Prostate gland (tissue), 2 donors: ENCODE data around the gene RAB33A. TPM values are rescaled to one million over a fixed set of nuclear protein-coding genes. Genes with fewer than 3 reads are reported as not detected.

Source experiments
- DNase-seq: peaks from one replicate; pipeline ENCODE4 v3.0.0-alpha.2; 2019; ENCODE audit warnings: low spot score
- H3K27ac ChIP-seq, 2 donors: fragments of 200-600 bp; sonication (generic); 2 replicates each; pipeline ENCODE4 v1.5.1; 2017 to 2019
- H3K27me3 ChIP-seq: fragments of 200-600 bp; sonication (generic); replicated peaks from 2 replicates; pipeline ENCODE4 v1.5.1; 2019; ENCODE audit not compliant: insufficient read depth
- H3K36me3 ChIP-seq, 2 donors: fragments of 200-600 bp; sonication (generic); 1 replicate in 1 of 2; 2 replicates in 1 of 2; pipeline versions ENCODE4 v1.5.1 to v1.8.1; 2017 to 2019
- H3K4me1 ChIP-seq: fragments of 200-600 bp; sonication (generic); replicated peaks from 2 replicates; pipeline ENCODE4 v1.5.1; 2019
- H3K4me3 ChIP-seq, 2 donors: fragments of 200-600 bp; sonication (generic); 2 replicates each; pipeline ENCODE4 v1.5.1; 2017 to 2019
- H3K9me3 ChIP-seq: fragments of 200-600 bp; sonication (generic); 2 replicates; pipeline ENCODE4 v1.5.1; 2017
- CTCF ChIP-seq, 4 experiments: fragments of 200-600 bp in 2 of 4; fragments of 450-650 bp in 2 of 4; sonication (generic) in 2 of 4; IDR thresholded peaks; 1 replicate in 3 of 4; 2 replicates in 1 of 4; pipeline ENCODE4 v1.5.1; 2016 to 2019; ENCODE audit warnings: antibody characterized with exemption in 4 of 4, mild to moderate bottlenecking in 2 of 4, moderate library complexity in 2 of 4
- POLR2A ChIP-seq: fragments of 450-650 bp; IDR thresholded peaks from one replicate; pipeline ENCODE4 v1.6.1; 2016; ENCODE audit warnings: antibody characterized with exemption, mild to moderate bottlenecking
- POLR2AphosphoS5 ChIP-seq: sonication (generic); formaldehyde crosslinking; IDR thresholded peaks from one replicate; pipeline ENCODE4 v1.6.1; 2017; ENCODE audit warnings: antibody characterized with exemption
- WGBS: methylation state at CpG from one replicate; pipeline ENCODE4 v1.1.5; 2018; 5-methylcytosine and 5-hydroxymethylcytosine counted together
- intact Hi-C: fragments of 100-400 bp; cut with DNase I; formaldehyde crosslinking; loops from one replicate; pipeline ENCODE4 v1.14.2; 2022
- total RNA-seq, 2 donors: library from RNA; depleted of rRNA; stranded (reverse); fragments of >200 nt; gene quantifications; one replicate each; pipeline ENCODE4 v1.1.0, GENCODE V29; 2016

Gene RAB33A
- total RNA-seq = under 1 TPM in 1 of 2 donors, not detected in 1; 0.62 TPM

GRCh38 chrX:130171446-130172126 lies at the start of gene RAB33A:
TSS of gene RAB33A (plus strand) at chrX:130171962. CDS start at chrX:130172063, 101 bp downstream.
- WGBS = no CpG with 5 or more reads among the region's 61 CpGs
- DNase-seq = no peak
- TF ChIP-seq POLR2AphosphoS5 (no peak), POLR2A (no peak), CTCF (IDR thresholded peaks at IDR 0.05) (no peak)

GRCh38 chrX:130124577-130124976 lies 47.2 kb upstream of the RAB33A start:
- TF ChIP-seq POLR2A = no peak
- TF ChIP-seq CTCF (IDR thresholded peaks at IDR 0.05) = no peak
- TF ChIP-seq POLR2AphosphoS5 = no peak
- WGBS = 85% methylated on average over 4 of the region's 4 CpGs
- DNase-seq = no peak

More at GRCh38 chrX:130171446-130172126, at the start of gene RAB33A:
- intact Hi-C loops = no loop called here
- no peaks in the 10 kb centered on the region for H3K4me1 ChIP-seq
- H3K9me3 ChIP-seq = no peaks in the 10 kb centered on the region
- H3K4me3 ChIP-seq = peak within 1 kb of the TSS; percentile 18 to 28
- no peaks in the 10 kb centered on the region for H3K27me3 ChIP-seq
- no peak within 1 kb of the TSS for H3K27ac ChIP-seq
- no peaks in the 10 kb centered on the region for H3K36me3 ChIP-seq

DNA sequence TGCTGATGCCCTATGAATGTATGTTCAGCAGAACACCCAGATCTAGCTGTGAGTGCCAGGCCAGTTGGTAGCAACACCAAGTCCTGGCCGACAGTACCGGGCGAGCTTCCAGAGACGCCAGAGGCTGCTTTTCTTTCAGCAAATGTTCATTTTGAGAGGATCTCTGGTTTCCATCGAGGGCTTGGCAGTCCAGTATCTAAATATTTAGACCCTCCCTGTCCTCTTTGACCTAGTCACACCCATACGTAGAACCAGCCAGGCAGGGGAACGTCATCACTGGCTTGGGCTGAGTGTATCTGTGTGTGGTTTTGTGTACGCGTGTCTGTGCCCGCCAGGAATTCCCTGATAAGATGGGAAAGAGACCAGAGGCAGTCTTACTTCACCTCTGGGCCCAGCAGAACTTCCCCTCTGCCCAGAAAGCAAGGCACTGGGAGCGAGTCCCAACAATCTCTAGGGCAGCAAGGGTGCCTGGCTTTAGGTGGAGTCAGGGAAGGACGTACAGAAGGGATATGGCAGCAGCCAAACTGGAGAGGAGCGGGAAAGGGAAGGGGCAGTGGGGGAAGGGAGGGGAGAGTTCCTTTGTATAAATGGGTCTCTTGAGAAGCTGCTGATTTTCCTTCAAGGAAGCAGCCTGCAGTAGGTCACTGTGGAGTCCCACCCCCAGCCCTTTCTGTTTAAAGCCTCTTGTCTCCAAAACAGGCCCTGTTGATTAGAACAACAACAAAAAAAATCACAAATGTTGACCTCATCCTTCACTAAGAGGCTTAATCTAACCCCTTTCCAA lies 46.5 kb upstream of the RAB33A start:
- H3K27ac ChIP-seq = peak overlapping the region; percentile 39 to 50
- H3K4me3 ChIP-seq = no peak overlapping the region
- intact Hi-C loops = no loop called here
- peak; percentile 57 for DNase-seq
- no peaks in the 10 kb centered on the region for H3K27me3 ChIP-seq
- H3K4me1 ChIP-seq = no peaks in the 10 kb centered on the region
- WGBS = 54% methylated on average over 9 of the region's 13 CpGs
- TF ChIP-seq POLR2A (no peak), POLR2AphosphoS5 (peak; percentile 58)
- no peaks in the 10 kb centered on the region for H3K36me3 ChIP-seq
- H3K9me3 ChIP-seq = no peaks in the 10 kb centered on the region

More at GRCh38 chrX:130124577-130124976, 47.2 kb upstream of the RAB33A start:
- no peaks in the 10 kb centered on the region for H3K27me3 ChIP-seq
- H3K4me1 ChIP-seq = no peaks in the 10 kb centered on the region
- no peak overlapping the region for H3K4me3 ChIP-seq
- peak overlapping the region in 1 of 2 donors; percentile 50 for H3K27ac ChIP-seq
- H3K9me3 ChIP-seq = no peaks in the 10 kb centered on the region
- intact Hi-C loops = loop anchor here (5.0 kb wide), 1 partner anchor 42 kb away; no protein-coding TSS in a partner anchor
- no peaks in the 10 kb centered on the region for H3K36me3 ChIP-seq

DNA sequence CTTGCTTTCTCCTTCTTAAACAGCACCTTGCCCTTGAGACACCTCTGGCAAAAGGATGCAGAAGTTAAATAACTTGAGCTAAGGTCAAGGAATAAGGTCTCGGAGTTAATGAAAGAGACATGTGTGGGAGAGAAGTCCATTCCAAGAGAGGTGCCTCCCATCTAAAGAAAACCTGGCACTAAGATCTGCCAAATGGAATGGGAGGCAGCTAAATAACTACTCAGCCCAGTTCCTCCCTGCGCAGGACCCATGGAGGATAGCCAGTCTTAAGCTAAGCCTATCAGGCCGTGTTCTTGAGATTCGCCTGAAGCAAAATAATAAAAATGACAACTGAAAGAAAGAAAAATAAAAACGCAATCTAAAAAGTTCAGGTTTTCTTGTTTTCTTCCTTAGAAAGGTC lies 40.8 kb upstream of the RAB33A start:
- Histone ChIP-seq H3K27ac (no peak overlapping the region), H3K4me1 (no peaks in the 10 kb centered on the region), H3K27me3 (no peaks in the 10 kb centered on the region), H3K9me3 (no peaks in the 10 kb centered on the region), H3K36me3 (no peaks in the 10 kb centered on the region), H3K4me3 (no peak overlapping the region)
- no peak for DNase-seq
- TF ChIP-seq POLR2AphosphoS5 = no peak
- TF ChIP-seq POLR2A = no peak
- no peak for TF ChIP-seq CTCF (IDR thresholded peaks at IDR 0.05)
- WGBS = 98% methylated on average over 5 of the region's 5 CpGs
- intact Hi-C loops = no loop called here

DNA sequence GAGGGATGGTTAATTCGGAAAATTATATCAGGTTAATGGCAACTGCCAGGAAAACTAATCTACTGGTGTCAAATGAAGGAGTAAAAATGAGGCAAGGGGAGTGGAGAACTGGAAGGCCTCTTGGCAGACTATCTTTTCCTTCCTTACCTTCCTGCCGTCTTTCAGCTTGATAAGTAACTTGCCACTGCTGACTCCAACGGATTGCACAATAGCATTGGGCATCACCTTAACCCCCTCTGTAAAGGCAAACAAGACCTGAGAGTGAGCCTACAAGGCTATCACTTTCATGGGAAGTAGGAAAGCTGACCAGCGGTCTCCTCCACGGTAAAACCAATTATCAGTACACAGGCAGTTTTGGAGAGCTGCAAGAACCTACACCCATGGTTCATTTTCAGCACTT lies 35.3 kb upstream of the RAB33A start:
- Histone ChIP-seq H3K27ac (no peak overlapping the region), H3K27me3 (no peaks in the 10 kb centered on the region), H3K4me3 (no peak overlapping the region), H3K9me3 (no peaks in the 10 kb centered on the region), H3K36me3 (no peaks in the 10 kb centered on the region), H3K4me1 (no peaks in the 10 kb centered on the region)
- no peak for DNase-seq
- intact Hi-C loops = no loop called here
- TF ChIP-seq POLR2A (no peak), POLR2AphosphoS5 (no peak), CTCF (IDR thresholded peaks at IDR 0.05) (no peak)
- 86% methylated on average over 5 of the region's 5 CpGs for WGBS
